Hepatocyte (in vitro differentiated cells): ENCODE measurements around the gene VAV3. TPM values are rescaled to one million over a fixed set of nuclear protein-coding genes. Genes with fewer than 3 reads are reported as not detected.

ENCODE experiments used
- DNase-seq: peaks from one replicate; pipeline ENCODE4 v3.0.0-alpha.2; 2016; ENCODE audit warnings: low spot score
- H2AFZ ChIP-seq: fragments of 200-600 bp; sonication (generic); 2 replicates; pipeline ENCODE4 v1.6.0; 2016; ENCODE audit warnings: antibody characterized with exemption, mild to moderate bottlenecking
- H3K27ac ChIP-seq: fragments of 200-600 bp; sonication (generic); 2 replicates; pipeline ENCODE4 v1.5.1; 2016; ENCODE audit warnings: mild to moderate bottlenecking
- H3K27me3 ChIP-seq: fragments of 200-600 bp; sonication (generic); 2 replicates; pipeline ENCODE4 v1.6.1; 2016
- H3K36me3 ChIP-seq: fragments of 200-600 bp; sonication (generic); replicated peaks from 2 replicates; pipeline ENCODE4 v1.5.1; 2016; ENCODE audit warnings: low read depth; ENCODE audit not compliant: insufficient read depth
- H3K4me1 ChIP-seq: fragments of 200-600 bp; sonication (generic); 2 replicates; pipeline ENCODE4 v1.5.1; 2016; ENCODE audit warnings: mild to moderate bottlenecking, moderate library complexity; ENCODE audit not compliant: insufficient read depth
- H3K4me2 ChIP-seq: fragments of 200-600 bp; sonication (generic); 2 replicates; pipeline ENCODE4 v1.6.0; 2016
- H3K4me3 ChIP-seq: fragments of 200-600 bp; sonication (generic); 2 replicates; pipeline ENCODE4 v1.5.1; 2016; ENCODE audit warnings: mild to moderate bottlenecking
- H3K79me2 ChIP-seq: fragments of 200-600 bp; sonication (generic); 2 replicates; pipeline ENCODE4 v1.6.0; 2017; ENCODE audit warnings: mild to moderate bottlenecking
- H3K9me2 ChIP-seq: fragments of 200-600 bp; sonication (generic); replicated peaks from 2 replicates; pipeline ENCODE4 v1.6.0; 2017; ENCODE audit warnings: mild to moderate bottlenecking; ENCODE audit not compliant: insufficient read depth
- H3K9me3 ChIP-seq: fragments of 200-600 bp; sonication (generic); 2 replicates; pipeline ENCODE4 v1.5.1; 2016; ENCODE audit warnings: low read depth, mild to moderate bottlenecking
- H4K20me1 ChIP-seq: fragments of 200-600 bp; sonication (generic); 2 replicates; pipeline ENCODE4 v1.6.0; 2016; ENCODE audit warnings: mild to moderate bottlenecking; ENCODE audit not compliant: insufficient read depth, poor library complexity, severe bottlenecking
- CTCF ChIP-seq: fragments of 200-600 bp; sonication (generic); IDR thresholded peaks from 2 replicates; pipeline ENCODE4 v1.5.1; 2016; ENCODE audit warnings: antibody characterized with exemption, mild to moderate bottlenecking; ENCODE audit not compliant: poor library complexity
- EZH2 ChIP-seq: fragments of 200-600 bp; sonication (generic); IDR thresholded peaks from 2 replicates; pipeline ENCODE4 v1.6.1; 2016; ENCODE audit warnings: antibody characterized with exemption, mild to moderate bottlenecking, borderline replicate concordance
- EZH2phosphoT487 ChIP-seq: fragments of 200-600 bp; sonication (generic); IDR thresholded peaks from one replicate; pipeline ENCODE4 v1.6.1; 2018; ENCODE audit warnings: antibody characterized with exemption, mild to moderate bottlenecking, low read depth, moderate library complexity; ENCODE audit not compliant: unreplicated experiment, severe bottlenecking
- WGBS: methylation state at CpG from one replicate; pipeline ENCODE4 v1.1.6; 2016; ENCODE audit warnings: low lambda C conversion rate; ENCODE audit errors: missing lambda C conversion rate; 5-methylcytosine and 5-hydroxymethylcytosine counted together
- polyA plus RNA-seq: library from polyadenylated mRNA; unstranded; fragments of >200 nt; fragmentation: Nextera tagmentation; extraction: Ambion mirVana; gene quantifications from 2 replicates; pipeline ENCODE4 v1.2.1, GENCODE V29; 2016
- total RNA-seq: library from RNA; depleted of rRNA; stranded (reverse); fragments of >200 nt; gene quantifications from 2 replicates; pipeline ENCODE4 v1.2.3, GENCODE V29; 2014

VAV3 gene
- total and polyA plus RNA-seq, 2 experiments from 2014 or later = 12.3 to 40.5 TPM

GRCh38 chr1:107920561-107920960 is 44.4 kb downstream of the VAV3 start:
- H3K9me2 ChIP-seq = no peaks in the 10 kb centered on the region

GRCh38 chr1:107919953-107920352 is 45.0 kb downstream of the VAV3 start:
- Histone ChIP-seq H3K36me3 (no peaks in the 10 kb centered on the region), H4K20me1 (no peaks in the 10 kb centered on the region), H3K27me3 (no peaks in the 10 kb centered on the region), H3K79me2 (no peaks in the 10 kb centered on the region), H3K4me3 (no peak overlapping the region), H3K27ac (no peak overlapping the region), H3K4me2 (no peak overlapping the region), H3K4me1 (no peaks in the 10 kb centered on the region), H3K9me2 (no peaks in the 10 kb centered on the region), H3K9me3 (no peaks in the 10 kb centered on the region), H2AFZ (no peak overlapping the region)
- TF ChIP-seq EZH2 (no peak), CTCF (no peak), EZH2phosphoT487 (no peak)
- 65% methylated on average over 4 of the region's 4 CpGs for WGBS
- no peak for DNase-seq

More at GRCh38 chr1:107920561-107920960, 44.4 kb downstream of the VAV3 start:
- DNase-seq = no peak
- Histone ChIP-seq H3K9me3 (no peaks in the 10 kb centered on the region), H3K27ac (no peak overlapping the region), H3K79me2 (no peaks in the 10 kb centered on the region), H3K4me1 (no peaks in the 10 kb centered on the region), H3K27me3 (no peaks in the 10 kb centered on the region), H4K20me1 (no peaks in the 10 kb centered on the region), H3K36me3 (no peaks in the 10 kb centered on the region), H3K4me2 (no peak overlapping the region), H3K4me3 (no peak overlapping the region), H2AFZ (no peak overlapping the region)
- TF ChIP-seq EZH2phosphoT487 = no peak
- no peak for TF ChIP-seq CTCF
- TF ChIP-seq EZH2 = no peak
- 87% methylated on average over 1 of the region's 1 CpG for WGBS

GRCh38 chr1:107914119-107914765 is 50.7 kb downstream of the VAV3 start:
- H3K4me1 ChIP-seq = no peaks in the 10 kb centered on the region
- H3K27ac ChIP-seq = no peak overlapping the region
- no peaks in the 10 kb centered on the region for H3K36me3 ChIP-seq

More at GRCh38 chr1:107914119-107914765, 50.7 kb downstream of the VAV3 start:
- DNase-seq = no peak
- Histone ChIP-seq H3K79me2 (no peaks in the 10 kb centered on the region), H2AFZ (no peak overlapping the region), H3K4me3 (no peak overlapping the region), H3K9me2 (no peaks in the 10 kb centered on the region), H3K27me3 (no peaks in the 10 kb centered on the region), H3K4me2 (no peak overlapping the region), H4K20me1 (no peaks in the 10 kb centered on the region), H3K9me3 (no peaks in the 10 kb centered on the region)
- 74% methylated on average over 7 of the region's 7 CpGs for WGBS
- TF ChIP-seq EZH2phosphoT487 = no peak
- no peak for TF ChIP-seq EZH2
- no peak for TF ChIP-seq CTCF
